Measurements from ENCODE around the gene KDM5B.

DNA sequence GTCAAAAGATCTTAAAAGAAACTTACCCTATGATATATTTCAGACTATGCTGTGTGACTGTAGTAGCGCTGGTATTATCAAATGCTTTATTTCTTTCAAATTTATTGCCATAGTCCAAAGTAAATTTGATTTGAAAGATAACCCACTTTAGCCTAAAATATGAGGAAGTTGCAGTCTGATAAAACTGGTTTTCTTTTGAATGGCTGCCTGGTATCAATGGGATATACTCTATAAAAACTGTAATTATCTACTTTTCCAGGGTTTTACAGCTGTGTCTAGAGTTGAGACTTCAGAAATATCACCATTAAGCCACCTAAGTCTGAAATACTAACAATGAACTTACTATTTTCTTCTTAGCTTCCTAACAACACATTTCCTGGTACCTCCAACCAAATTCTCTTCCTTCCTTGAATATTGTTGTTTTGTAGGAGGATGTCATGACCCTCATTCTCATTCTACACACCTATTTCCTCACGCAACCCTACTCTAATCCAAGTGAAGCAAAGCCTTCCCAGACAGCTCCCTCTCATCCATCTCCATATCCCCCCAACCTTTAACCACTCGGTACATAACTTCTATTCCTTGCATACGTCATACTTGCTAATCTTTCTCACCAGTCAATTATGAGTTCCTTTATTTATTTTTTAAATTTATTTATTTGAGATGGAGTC is 17.0 kb downstream of the KDM5B start:
- TF ChIP-seq, protein P1, sequence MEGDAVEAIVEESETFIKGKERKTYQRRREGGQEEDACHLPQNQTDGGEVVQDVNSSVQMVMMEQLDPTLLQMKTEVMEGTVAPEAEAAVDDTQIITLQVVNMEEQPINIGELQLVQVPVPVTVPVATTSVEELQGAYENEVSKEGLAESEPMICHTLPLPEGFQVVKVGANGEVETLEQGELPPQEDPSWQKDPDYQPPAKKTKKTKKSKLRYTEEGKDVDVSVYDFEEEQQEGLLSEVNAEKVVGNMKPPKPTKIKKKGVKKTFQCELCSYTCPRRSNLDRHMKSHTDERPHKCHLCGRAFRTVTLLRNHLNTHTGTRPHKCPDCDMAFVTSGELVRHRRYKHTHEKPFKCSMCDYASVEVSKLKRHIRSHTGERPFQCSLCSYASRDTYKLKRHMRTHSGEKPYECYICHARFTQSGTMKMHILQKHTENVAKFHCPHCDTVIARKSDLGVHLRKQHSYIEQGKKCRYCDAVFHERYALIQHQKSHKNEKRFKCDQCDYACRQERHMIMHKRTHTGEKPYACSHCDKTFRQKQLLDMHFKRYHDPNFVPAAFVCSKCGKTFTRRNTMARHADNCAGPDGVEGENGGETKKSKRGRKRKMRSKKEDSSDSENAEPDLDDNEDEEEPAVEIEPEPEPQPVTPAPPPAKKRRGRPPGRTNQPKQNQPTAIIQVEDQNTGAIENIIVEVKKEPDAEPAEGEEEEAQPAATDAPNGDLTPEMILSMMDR (conservative IDR thresholded peaks at IDR 0.05; ENCODE audit: low read length): no peak
- TF ChIP-seq EZH2phosphoT487 (IDR thresholded peaks at IDR 0.05; ENCODE audit: borderline replicate concordance, low read depth, low read length): no peak
